Endothelial cell of umbilical vein (primary cell): Measurements from ENCODE around the gene OR56B4. TPM values are rescaled to one million over a fixed set of nuclear protein-coding genes. Genes with fewer than 3 reads are reported as not detected.
"Not testable (repeated sequence)": the region's sequence is repeated elsewhere in the genome, so short reads cannot be mapped to it uniquely, and the experiment has no call there.

Experiments
- BruUV-seq: library from RNA; stranded (reverse); fragments of 400-500 nt; replicated peaks from 2 replicates; lab custom pipeline; 2021; lab: Mats Ljungman, UMichigan
- CTCF ChIA-PET: fragments of 300-600, 350-600 bp; sonication (Branson Sonifier 250); formaldehyde crosslinking; loops from one replicate; lab custom pipeline; 2021; ENCODE audit warnings: antibody characterized with exemption, inconsistent platforms; lab: Charles Lee
- POLR2A ChIA-PET: fragments of 300-600, 350-600 bp; sonication (Branson Sonifier 250); formaldehyde crosslinking; loops from one replicate; lab custom pipeline; 2021; ENCODE audit warnings: antibody characterized with exemption, inconsistent platforms; lab: Charles Lee
- DNase-seq: peaks from one replicate; pipeline ENCODE4 v3.0.0-alpha.2; 2011; ENCODE audit warnings: low read depth, low spot score
- FAIRE-seq: peaks from 2 replicates; lab custom pipeline; 2011; peaks lifted over from hg19 to GRCh38; lab: Jason Lieb, UNC
- H2AFZ ChIP-seq: 2 replicates; pipeline ENCODE4 v1.6.0; 2012; ENCODE audit warnings: low read depth, low read length, control low read depth, inconsistent platforms
- H3K27ac ChIP-seq: 2 replicates; pipeline ENCODE4 v1.5.1; 2011; ENCODE audit warnings: low read depth, mild to moderate bottlenecking, control low read depth, low read length, moderate library complexity; ENCODE audit not compliant: insufficient read depth
- H3K27me3 ChIP-seq, 2 experiments: 2 replicates each; pipeline versions ENCODE4 v1.6.0 to v1.6.1; 2011; ENCODE audit warnings: low read length in 2 of 2, mixed read lengths in 1 of 2; ENCODE audit not compliant: control insufficient read depth in 2 of 2, insufficient read depth in 2 of 2
- H3K36me3 ChIP-seq, 2 experiments: 2 replicates in 1 of 2; 3 replicates in 1 of 2; pipeline ENCODE4 v1.5.1; 2011; ENCODE audit warnings: low read length in 2 of 2, mild to moderate bottlenecking in 1 of 2, moderate library complexity in 1 of 2; ENCODE audit not compliant: control insufficient read depth in 2 of 2, insufficient read depth in 2 of 2; ENCODE audit errors: extremely low read depth in 1 of 2
- H3K4me1 ChIP-seq: 3 replicates; pipeline ENCODE4 v1.5.1; 2011; ENCODE audit warnings: mild to moderate bottlenecking, low read length; ENCODE audit not compliant: control insufficient read depth, insufficient read depth; ENCODE audit errors: extremely low read depth
- H3K4me2 ChIP-seq: 2 replicates; pipeline ENCODE4 v1.6.1; 2011; ENCODE audit warnings: low read length, control low read depth, mixed read lengths; ENCODE audit not compliant: insufficient read depth
- H3K4me3 ChIP-seq, 3 experiments: fragments of 200-600 bp in 1 of 3; sonication (generic), shearing (Covaris generic) in 1 of 3; replicated peaks in 1 of 3; 2 replicates each; pipeline ENCODE4 v1.5.1; 2011 to 2016; ENCODE audit warnings: control low read depth in 3 of 3, low read length in 3 of 3, mild to moderate bottlenecking in 2 of 3, inconsistent platforms in 1 of 3, low read depth in 1 of 3, moderate library complexity in 1 of 3; ENCODE audit not compliant: insufficient read depth in 1 of 3
- H3K79me2 ChIP-seq: 2 replicates; pipeline ENCODE4 v1.6.0; 2012; ENCODE audit warnings: low read length, inconsistent platforms; ENCODE audit not compliant: control insufficient read depth, insufficient read depth
- H3K9ac ChIP-seq: replicated peaks from 2 replicates; pipeline ENCODE3; 2011; ENCODE audit warnings: low read length, control low read depth; ENCODE audit not compliant: insufficient read depth; ENCODE audit errors: extremely low read depth
- H3K9me1 ChIP-seq: replicated peaks from 3 replicates; pipeline ENCODE4 v1.6.0; 2011; ENCODE audit warnings: mild to moderate bottlenecking, low read length; ENCODE audit not compliant: control insufficient read depth, insufficient read depth; ENCODE audit errors: extremely low read depth
- H3K9me3 ChIP-seq: replicated peaks from 2 replicates; pipeline ENCODE4 v1.5.1; 2012; ENCODE audit warnings: low read length, inconsistent platforms; ENCODE audit not compliant: control insufficient read depth, insufficient read depth
- H4K20me1 ChIP-seq: replicated peaks from 2 replicates; pipeline ENCODE3; 2011; ENCODE audit warnings: mild to moderate bottlenecking, low read length; ENCODE audit not compliant: control insufficient read depth, insufficient read depth; ENCODE audit errors: extremely low read depth
- EZH2 ChIP-seq: IDR thresholded peaks from 2 replicates; pipeline ENCODE4 v1.6.1; 2012; ENCODE audit warnings: borderline replicate concordance, low read depth, mild to moderate bottlenecking, moderate library complexity, low read length, inconsistent platforms; ENCODE audit not compliant: severe bottlenecking
- FOS ChIP-seq: IDR thresholded peaks from 2 replicates; pipeline ENCODE4 v1.6.1; 2011; ENCODE audit warnings: mild to moderate bottlenecking, low read length, moderate library complexity, borderline replicate concordance; ENCODE audit not compliant: insufficient read depth
- GATA2 ChIP-seq: IDR thresholded peaks from 2 replicates; pipeline ENCODE4 v1.7.0; 2011; ENCODE audit warnings: low read depth, mild to moderate bottlenecking, moderate library complexity, mixed read lengths, low read length; ENCODE audit not compliant: insufficient read length, insufficient read depth
- JUN ChIP-seq: IDR thresholded peaks from 2 replicates; pipeline ENCODE4 v1.6.1; 2011; ENCODE audit warnings: borderline replicate concordance, low read depth; ENCODE audit not compliant: insufficient read length, insufficient read depth
- MYC ChIP-seq: IDR thresholded peaks from one replicate; pipeline ENCODE4 v1.6.1; 2011; ENCODE audit warnings: mild to moderate bottlenecking, low read depth, low read length
- POLR2A ChIP-seq: IDR thresholded peaks from 2 replicates; pipeline ENCODE4 v1.6.1; 2012; ENCODE audit warnings: low read depth, mild to moderate bottlenecking, control low read depth, low read length
- POLR2AphosphoS5 ChIP-seq: IDR thresholded peaks from 2 replicates; pipeline ENCODE4 v1.6.1; 2012; ENCODE audit warnings: low read depth, mild to moderate bottlenecking, control low read depth, low read length, moderate library complexity; ENCODE audit not compliant: insufficient read depth
- dilution Hi-C: fragments of 300-500 bp; cut with MboI; formaldehyde crosslinking; loops from one replicate; pipeline ENCODE4 v1.15.0; 2019; ENCODE audit warnings: low sequenced_read_pairs; ENCODE audit not compliant: extremely low pct_ligation_motif_present
- intact Hi-C: fragments of 100-400 bp; cut with micrococcal nuclease; formaldehyde crosslinking; loops from one replicate; pipeline ENCODE4 v1.10.0; 2022
- polyA plus RNA-seq, 4 experiments: library from polyadenylated mRNA; depleted of rRNA in 3 of 4; stranded (reverse) in 3 of 4; unstranded in 1 of 4; fragments of >200 nt; gene quantifications; 2 replicates each; pipeline versions ENCODE4 v1.2.1 to v1.2.3, GENCODE V29; 2011 to 2012; ENCODE audit warnings: missing spikeins in 1 of 4
- total RNA-seq: library from RNA; stranded (reverse); gene quantifications from 2 replicates; pipeline ENCODE4 v1.2.3, GENCODE V29; 2021
- TF ChIP-seq, protein P1 (sequence below), 2 donors: IDR thresholded peaks; 1 replicate in 1 of 2; 2 replicates in 1 of 2; pipeline ENCODE4 v1.5.1; 2011; ENCODE audit warnings: low read length in 2 of 2, mild to moderate bottlenecking in 2 of 2, moderate library complexity in 2 of 2, control low read depth in 1 of 2, inconsistent platforms in 1 of 2, low read depth in 1 of 2; ENCODE audit not compliant: insufficient read depth in 1 of 2; ENCODE audit errors: extremely low read depth in 1 of 2
- TF ChIP-seq, protein P2 (sequence below): IDR thresholded peaks from 2 replicates; pipeline ENCODE4 v1.6.1; 2011; ENCODE audit not compliant: insufficient read depth, insufficient read length

The OR56B4 gene
- total and polyA plus RNA-seq, 2 donors (not counting 3 experiments of a cell fraction or from before 2014, with no cell fraction given) = not detected

DNA sequence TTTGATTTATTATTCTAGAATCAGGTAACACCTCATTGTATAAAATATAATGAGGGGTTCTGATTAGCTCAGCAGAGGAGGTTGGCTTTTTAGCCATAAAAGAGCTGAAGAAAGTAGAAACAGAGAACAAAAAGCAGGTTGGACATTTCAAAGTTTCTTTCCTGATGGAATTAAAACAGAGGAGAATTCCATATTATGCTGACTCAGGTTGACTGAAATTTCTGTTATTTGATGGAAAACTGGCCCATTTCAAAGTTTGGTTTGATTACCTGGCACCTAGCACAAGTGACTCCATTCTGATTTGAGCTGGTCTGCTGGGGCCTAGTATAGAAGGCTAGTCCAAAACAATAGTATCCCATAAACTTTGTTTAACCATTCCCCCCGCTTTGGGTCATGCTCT lies 24.9 kb downstream of the OR56B4 start:
- H3K9me1 ChIP-seq = no peaks in the 10 kb centered on the region
- no peak for FAIRE-seq
- no peak overlapping the region for H3K27ac ChIP-seq
- no peak for DNase-seq
- H3K9ac ChIP-seq = no peak overlapping the region
- peaks cover 6% of the 10 kb centered on the region for H3K4me1 ChIP-seq
- TF ChIP-seq FOS = no peak
- TF ChIP-seq, protein P1, sequence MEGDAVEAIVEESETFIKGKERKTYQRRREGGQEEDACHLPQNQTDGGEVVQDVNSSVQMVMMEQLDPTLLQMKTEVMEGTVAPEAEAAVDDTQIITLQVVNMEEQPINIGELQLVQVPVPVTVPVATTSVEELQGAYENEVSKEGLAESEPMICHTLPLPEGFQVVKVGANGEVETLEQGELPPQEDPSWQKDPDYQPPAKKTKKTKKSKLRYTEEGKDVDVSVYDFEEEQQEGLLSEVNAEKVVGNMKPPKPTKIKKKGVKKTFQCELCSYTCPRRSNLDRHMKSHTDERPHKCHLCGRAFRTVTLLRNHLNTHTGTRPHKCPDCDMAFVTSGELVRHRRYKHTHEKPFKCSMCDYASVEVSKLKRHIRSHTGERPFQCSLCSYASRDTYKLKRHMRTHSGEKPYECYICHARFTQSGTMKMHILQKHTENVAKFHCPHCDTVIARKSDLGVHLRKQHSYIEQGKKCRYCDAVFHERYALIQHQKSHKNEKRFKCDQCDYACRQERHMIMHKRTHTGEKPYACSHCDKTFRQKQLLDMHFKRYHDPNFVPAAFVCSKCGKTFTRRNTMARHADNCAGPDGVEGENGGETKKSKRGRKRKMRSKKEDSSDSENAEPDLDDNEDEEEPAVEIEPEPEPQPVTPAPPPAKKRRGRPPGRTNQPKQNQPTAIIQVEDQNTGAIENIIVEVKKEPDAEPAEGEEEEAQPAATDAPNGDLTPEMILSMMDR (IDR thresholded peaks at IDR 0.05; ENCODE audit: extremely low read depth in 1 of 2, insufficient read depth in 1 of 2, low read depth in 1 of 2, low read length in 2 of 2) = no peak
- TF ChIP-seq EZH2 = no peak
- TF ChIP-seq JUN = no peak
- TF ChIP-seq POLR2A = no peak
- no peak for TF ChIP-seq MYC
- TF ChIP-seq GATA2 = no peak
- TF ChIP-seq, protein P2, sequence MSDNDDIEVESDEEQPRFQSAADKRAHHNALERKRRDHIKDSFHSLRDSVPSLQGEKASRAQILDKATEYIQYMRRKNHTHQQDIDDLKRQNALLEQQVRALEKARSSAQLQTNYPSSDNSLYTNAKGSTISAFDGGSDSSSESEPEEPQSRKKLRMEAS = no peak
- no peak for TF ChIP-seq POLR2AphosphoS5
- no peaks in the 10 kb centered on the region for H3K36me3 ChIP-seq
- dilution Hi-C loops = no loop called here
- H3K79me2 ChIP-seq = no peaks in the 10 kb centered on the region
- no TSS peak for BruUV-seq
- H3K9me3 ChIP-seq = no peaks in the 10 kb centered on the region
- no peak overlapping the region for H2AFZ ChIP-seq
- intact Hi-C loops = no loop called here
- H3K27me3 ChIP-seq = peaks cover 0 to 2% of the 10 kb centered on the region in 2 experiments
- no peak overlapping the region for H3K4me2 ChIP-seq
- H4K20me1 ChIP-seq = no peaks in the 10 kb centered on the region
- no peak overlapping the region for H3K4me3 ChIP-seq
- CTCF ChIA-PET = interaction anchor here (1.2 kb wide), 1 partner anchor 231 kb away, joined by 5 read pairs; no protein-coding TSS in a partner anchor
- POLR2A ChIA-PET = no interaction called here

DNA sequence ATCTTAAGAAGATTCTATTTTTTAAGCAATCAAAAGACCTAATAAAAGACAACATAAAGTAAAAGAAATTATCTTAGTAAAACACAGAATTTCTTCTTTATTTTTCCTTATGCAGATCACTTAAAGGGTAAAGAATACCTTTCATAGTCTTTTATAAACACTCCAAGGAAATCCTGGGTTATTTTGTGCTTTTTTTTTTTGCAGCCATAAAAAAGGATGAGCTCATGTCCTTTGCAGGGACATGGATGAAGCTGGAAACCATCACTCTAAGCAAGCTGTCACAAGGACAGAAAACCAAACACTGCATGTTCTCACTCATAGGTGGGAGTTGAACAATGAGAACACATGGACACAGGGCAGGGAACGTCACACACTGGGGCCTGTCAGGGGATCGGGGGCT lies 28.5 kb downstream of the OR56B4 start:
- H3K27me3 ChIP-seq, H3K27ac ChIP-seq, H3K4me3 ChIP-seq, H2AFZ ChIP-seq, BruUV-seq, H4K20me1 ChIP-seq, DNase-seq, dilution Hi-C loops, H3K4me2 ChIP-seq, POLR2A ChIA-PET, intact Hi-C loops, H3K9me3 ChIP-seq, CTCF ChIA-PET, FAIRE-seq, H3K36me3 ChIP-seq, H3K4me1 ChIP-seq, H3K9ac ChIP-seq, H3K79me2 ChIP-seq, H3K9me1 ChIP-seq: not testable (repeated sequence)
